Mucosa of descending colon (tissue), 3 donors: ENCODE measurements around the gene QRICH1. TPM values are rescaled to one million over a fixed set of nuclear protein-coding genes. Genes with fewer than 3 reads are reported as not detected.
A peak's percentile ranks its signal among the peaks of the same experiment; 100 is the strongest.

Experiments used
- ATAC-seq: fragments of 200-7000 bp; cut with Tn5 transposase; one replicate; pipeline ENCODE4 v1.9.1; 2020; ENCODE audit warnings: mild to moderate bottlenecking, moderate library complexity
- DNase-seq, 3 donors: peaks; one replicate each; pipeline ENCODE4 v3.0.0-alpha.2; 2020
- H3K36me3 ChIP-seq: fragments of 200-600 bp; one replicate; pipeline ENCODE4 v1.8.0; 2021; ENCODE audit warnings: low read depth, mild to moderate bottlenecking
- H3K4me1 ChIP-seq: fragments of 200-600 bp; one replicate; pipeline ENCODE4 v1.8.0; 2021; ENCODE audit warnings: low read depth, mild to moderate bottlenecking
- H3K4me3 ChIP-seq: fragments of 200-600 bp; one replicate; pipeline ENCODE4 v1.8.0; 2021; ENCODE audit warnings: mild to moderate bottlenecking
- H3K9me3 ChIP-seq: fragments of 200-600 bp; one replicate; pipeline ENCODE4 v1.8.0; 2021; ENCODE audit warnings: mild to moderate bottlenecking
- intact Hi-C, 2 donors: fragments of 100-400 bp; cut with DNase I in 1 of 2; cut with micrococcal nuclease in 1 of 2; formaldehyde crosslinking; loops; one replicate each; pipeline versions ENCODE4 v1.11.0 to v1.11.1; 2022; cut with DNase I, micrococcal nuclease
- total RNA-seq, 3 donors: library from RNA; stranded (reverse); fragmentation: NEBNext Ultra II Directional in 2 of 3; extraction: Animal tissue kit (Norgen Biotek cat#: 25700) in 2 of 3; gene quantifications; one replicate each; pipeline versions ENCODE4 v1.2.1 to v1.2.4, GENCODE V29; 2021 to 2023
- TF ChIP-seq, protein P1 (sequence below): fragments of 200-600 bp; IDR thresholded peaks from one replicate; pipeline ENCODE4 v1.8.0; 2022; ENCODE audit warnings: antibody characterized with exemption, mild to moderate bottlenecking
- donor health status: DM: no; HTN: no; CAD: no; lungs with moderate emphysema.
- donor health status: DM: no; HTN: no; CAD: no.
- donor health status: DM: no; HTN: yes; CAD: no.

Gene QRICH1
- total RNA-seq, 3 donors from 2014 or later: 73.0 to 104 (median 86.1) TPM

DNA sequence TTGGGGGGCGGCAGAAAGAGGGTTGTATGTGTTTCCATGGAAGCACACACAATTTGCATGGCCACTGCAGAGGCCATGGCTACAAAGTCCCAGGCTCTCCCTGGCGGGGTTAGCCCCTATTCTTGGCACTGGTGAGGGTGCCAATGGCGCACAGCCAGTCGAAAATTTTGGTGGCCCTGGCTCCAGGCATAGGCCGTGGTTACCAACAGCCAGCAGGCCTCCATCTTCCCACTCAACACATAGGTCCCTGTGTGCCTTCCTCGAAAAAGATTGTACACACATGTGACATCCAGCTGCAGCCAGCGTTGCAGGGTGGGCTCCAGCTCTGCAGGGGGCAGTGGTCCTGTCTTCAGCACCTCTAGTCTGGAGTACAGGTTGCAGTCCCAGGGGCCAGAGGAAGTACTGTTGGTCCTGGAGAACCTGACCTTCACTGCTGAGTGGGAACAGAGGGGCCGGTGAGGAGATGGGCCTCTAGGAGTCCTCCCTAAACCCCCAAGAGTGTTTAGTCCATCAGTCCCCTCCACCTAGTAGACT lies 96.7 kb downstream of the QRICH1 start:
- no peaks in the 10 kb centered on the region for H3K9me3 ChIP-seq
- TF ChIP-seq, protein P1, sequence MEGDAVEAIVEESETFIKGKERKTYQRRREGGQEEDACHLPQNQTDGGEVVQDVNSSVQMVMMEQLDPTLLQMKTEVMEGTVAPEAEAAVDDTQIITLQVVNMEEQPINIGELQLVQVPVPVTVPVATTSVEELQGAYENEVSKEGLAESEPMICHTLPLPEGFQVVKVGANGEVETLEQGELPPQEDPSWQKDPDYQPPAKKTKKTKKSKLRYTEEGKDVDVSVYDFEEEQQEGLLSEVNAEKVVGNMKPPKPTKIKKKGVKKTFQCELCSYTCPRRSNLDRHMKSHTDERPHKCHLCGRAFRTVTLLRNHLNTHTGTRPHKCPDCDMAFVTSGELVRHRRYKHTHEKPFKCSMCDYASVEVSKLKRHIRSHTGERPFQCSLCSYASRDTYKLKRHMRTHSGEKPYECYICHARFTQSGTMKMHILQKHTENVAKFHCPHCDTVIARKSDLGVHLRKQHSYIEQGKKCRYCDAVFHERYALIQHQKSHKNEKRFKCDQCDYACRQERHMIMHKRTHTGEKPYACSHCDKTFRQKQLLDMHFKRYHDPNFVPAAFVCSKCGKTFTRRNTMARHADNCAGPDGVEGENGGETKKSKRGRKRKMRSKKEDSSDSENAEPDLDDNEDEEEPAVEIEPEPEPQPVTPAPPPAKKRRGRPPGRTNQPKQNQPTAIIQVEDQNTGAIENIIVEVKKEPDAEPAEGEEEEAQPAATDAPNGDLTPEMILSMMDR: no peak
- intact Hi-C loops: no loop called here
- H3K4me1 ChIP-seq: peaks cover 3% of the 10 kb centered on the region
- no peak for DNase-seq
- H3K4me3 ChIP-seq: no peak overlapping the region
- H3K36me3 ChIP-seq: no peaks in the 10 kb centered on the region
- ATAC-seq: no peak

- intact Hi-C loops: no loop called here
- no peak overlapping the region for H3K4me3 ChIP-seq
- H3K36me3 ChIP-seq: no peaks in the 10 kb centered on the region
- TF ChIP-seq, protein P1: no peak
- H3K4me1 ChIP-seq: peaks cover 8% of the 10 kb centered on the region
- no peak for ATAC-seq
- H3K9me3 ChIP-seq: no peaks in the 10 kb centered on the region
- no peak for DNase-seq
Observed at GRCh38 chr3:48996640-48997039, 97.2 kb downstream of the QRICH1 start.

DNA sequence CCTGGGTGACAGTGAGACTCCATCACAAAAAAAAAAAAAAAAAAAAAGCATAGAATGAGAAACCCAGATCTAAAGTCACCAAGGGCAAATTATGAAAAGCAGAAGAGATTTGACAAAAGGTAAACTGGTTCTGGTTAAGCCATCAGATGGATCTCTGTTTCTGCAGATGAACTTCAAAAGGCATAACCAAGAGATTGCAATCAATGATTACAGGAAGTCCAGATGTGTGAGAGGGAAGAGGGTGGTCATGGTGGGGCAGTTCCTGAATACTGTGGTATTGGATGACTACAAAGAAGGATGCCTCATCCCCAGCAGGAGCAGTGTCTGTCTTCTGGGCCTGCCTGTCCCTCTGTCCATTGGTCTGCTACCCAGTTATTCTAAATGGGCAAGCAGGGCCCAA lies 100.0 kb downstream of the QRICH1 start:
- no peak overlapping the region for H3K4me3 ChIP-seq
- H3K36me3 ChIP-seq: no peaks in the 10 kb centered on the region
- H3K4me1 ChIP-seq: peaks cover 24% of the 10 kb centered on the region
- intact Hi-C loops: no loop called here
- DNase-seq (no peak), ATAC-seq (no peak)
- TF ChIP-seq, protein P1: no peak
- no peaks in the 10 kb centered on the region for H3K9me3 ChIP-seq

DNA sequence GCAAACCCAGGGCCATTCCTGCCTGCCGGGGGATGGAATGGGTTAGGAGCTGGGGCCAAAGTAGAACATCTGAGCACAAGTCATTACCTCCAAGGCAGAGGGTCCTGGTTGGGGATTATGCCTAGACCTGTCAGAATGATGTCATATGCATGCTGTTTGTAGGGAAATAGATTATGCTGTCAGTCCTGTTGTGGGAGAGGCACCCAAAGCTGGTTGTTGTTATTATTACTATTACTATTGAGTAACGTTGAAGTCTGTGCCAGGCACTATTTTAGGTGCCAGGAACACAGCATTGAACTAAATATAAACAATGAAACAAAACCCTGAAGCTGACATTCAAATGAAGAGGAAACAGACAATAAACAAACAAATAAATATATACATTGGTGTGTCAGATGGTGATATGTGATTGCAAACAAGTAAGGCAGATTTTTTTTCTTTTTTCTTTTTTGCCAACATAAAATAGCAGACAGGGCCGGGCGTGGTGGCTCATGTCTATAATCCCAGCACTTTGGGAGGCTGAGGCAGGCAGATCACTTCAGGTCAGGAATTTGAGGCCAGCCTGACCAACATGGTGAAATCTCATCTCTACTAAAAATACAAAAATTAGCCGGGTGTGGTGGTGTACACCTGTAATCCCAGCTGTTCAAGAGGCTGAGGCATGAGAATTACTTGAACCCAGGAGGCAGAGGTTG lies 101.9 kb downstream of the QRICH1 start:
- intact Hi-C loops: no loop called here
- no peaks in the 10 kb centered on the region for H3K9me3 ChIP-seq
- no peak for DNase-seq
- TF ChIP-seq, protein P1: no peak
- H3K4me1 ChIP-seq: peaks cover 25% of the 10 kb centered on the region
- ATAC-seq: no peak
- no peaks in the 10 kb centered on the region for H3K36me3 ChIP-seq
- no peak overlapping the region for H3K4me3 ChIP-seq

DNA sequence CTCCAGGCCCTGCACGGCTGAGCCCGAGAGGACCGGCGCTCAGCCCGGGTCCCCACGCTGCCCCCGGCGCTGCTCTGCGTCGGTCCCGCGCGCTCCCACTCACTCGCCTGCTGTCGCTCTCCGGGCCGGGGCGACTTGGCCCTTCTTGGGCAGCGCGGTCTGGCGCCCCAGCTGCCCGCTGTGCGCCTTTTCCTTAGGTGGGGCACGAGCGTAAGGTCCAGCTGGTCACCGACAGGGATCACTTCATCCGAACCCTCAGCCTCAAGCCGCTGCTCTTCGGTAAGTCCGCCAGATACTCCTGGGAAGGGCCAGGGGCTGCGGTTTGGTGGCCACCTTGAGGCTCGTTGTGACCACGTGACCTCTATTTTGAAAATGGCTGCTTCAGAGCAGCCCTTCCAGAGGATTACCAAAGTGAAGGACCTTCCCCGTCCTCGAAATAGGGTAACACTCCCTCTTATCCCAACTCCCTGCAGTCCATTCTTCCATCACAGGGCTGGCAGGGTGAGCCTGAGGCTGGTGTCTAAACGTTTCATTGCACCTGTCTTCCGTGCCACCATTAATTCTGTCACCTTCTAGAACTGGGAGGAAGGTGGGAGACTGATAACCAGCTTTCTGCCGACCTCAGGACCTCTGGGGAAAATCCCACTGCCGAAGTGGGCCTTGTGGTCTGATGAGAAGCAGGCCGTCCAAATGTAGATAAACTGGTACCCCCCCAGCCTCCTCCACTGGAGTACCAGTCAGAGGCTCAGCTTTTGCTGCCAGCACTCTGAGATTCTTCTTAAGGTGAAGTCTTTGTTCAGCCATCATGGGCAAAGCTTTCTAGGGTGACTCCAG lies 103.0 kb downstream of the QRICH1 start:
- Histone ChIP-seq H3K4me1 (peaks cover 25% of the 10 kb centered on the region), H3K4me3 (peak overlapping the region; percentile 85), H3K36me3 (no peaks in the 10 kb centered on the region), H3K9me3 (no peaks in the 10 kb centered on the region)
- DNase-seq (peak in 2 of 3 donors; percentile 51 to 63), ATAC-seq (peak; percentile 37)
- intact Hi-C loops: no loop called here
- TF ChIP-seq, protein P1: no peak
